Measurements from ENCODE around the gene AS3MT. TPM values are rescaled to one million over a fixed set of nuclear protein-coding genes. Genes with fewer than 3 reads are reported as not detected.

Gene AS3MT
- total and polyA plus RNA-seq, 2 of the 8 experiments (the other 6 are each of a cell fraction or from before 2014, with no cell fraction given): 5.8 to 10.3 TPM

DNA sequence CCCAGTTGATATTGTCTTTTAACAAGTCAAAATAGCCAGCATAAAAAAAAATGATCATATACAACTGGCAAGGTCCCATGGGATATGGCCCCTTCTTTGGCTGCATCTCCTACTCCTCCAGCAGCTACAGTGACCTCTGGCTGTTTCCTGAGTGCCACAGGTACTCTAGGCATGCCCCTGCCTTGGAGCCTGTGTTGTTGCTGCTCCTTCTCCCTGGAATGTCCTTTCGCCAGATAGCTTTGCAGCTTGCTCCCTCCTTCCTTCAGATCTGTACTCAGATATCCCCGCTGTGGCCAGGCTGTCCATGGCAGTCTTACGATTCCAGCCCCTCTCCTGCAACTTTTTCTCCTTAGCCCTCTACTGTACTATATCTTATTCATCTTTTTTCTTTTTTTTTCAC, 72.1 kb downstream of the AS3MT start (continued):
- TF ChIP-seq, protein P1, sequence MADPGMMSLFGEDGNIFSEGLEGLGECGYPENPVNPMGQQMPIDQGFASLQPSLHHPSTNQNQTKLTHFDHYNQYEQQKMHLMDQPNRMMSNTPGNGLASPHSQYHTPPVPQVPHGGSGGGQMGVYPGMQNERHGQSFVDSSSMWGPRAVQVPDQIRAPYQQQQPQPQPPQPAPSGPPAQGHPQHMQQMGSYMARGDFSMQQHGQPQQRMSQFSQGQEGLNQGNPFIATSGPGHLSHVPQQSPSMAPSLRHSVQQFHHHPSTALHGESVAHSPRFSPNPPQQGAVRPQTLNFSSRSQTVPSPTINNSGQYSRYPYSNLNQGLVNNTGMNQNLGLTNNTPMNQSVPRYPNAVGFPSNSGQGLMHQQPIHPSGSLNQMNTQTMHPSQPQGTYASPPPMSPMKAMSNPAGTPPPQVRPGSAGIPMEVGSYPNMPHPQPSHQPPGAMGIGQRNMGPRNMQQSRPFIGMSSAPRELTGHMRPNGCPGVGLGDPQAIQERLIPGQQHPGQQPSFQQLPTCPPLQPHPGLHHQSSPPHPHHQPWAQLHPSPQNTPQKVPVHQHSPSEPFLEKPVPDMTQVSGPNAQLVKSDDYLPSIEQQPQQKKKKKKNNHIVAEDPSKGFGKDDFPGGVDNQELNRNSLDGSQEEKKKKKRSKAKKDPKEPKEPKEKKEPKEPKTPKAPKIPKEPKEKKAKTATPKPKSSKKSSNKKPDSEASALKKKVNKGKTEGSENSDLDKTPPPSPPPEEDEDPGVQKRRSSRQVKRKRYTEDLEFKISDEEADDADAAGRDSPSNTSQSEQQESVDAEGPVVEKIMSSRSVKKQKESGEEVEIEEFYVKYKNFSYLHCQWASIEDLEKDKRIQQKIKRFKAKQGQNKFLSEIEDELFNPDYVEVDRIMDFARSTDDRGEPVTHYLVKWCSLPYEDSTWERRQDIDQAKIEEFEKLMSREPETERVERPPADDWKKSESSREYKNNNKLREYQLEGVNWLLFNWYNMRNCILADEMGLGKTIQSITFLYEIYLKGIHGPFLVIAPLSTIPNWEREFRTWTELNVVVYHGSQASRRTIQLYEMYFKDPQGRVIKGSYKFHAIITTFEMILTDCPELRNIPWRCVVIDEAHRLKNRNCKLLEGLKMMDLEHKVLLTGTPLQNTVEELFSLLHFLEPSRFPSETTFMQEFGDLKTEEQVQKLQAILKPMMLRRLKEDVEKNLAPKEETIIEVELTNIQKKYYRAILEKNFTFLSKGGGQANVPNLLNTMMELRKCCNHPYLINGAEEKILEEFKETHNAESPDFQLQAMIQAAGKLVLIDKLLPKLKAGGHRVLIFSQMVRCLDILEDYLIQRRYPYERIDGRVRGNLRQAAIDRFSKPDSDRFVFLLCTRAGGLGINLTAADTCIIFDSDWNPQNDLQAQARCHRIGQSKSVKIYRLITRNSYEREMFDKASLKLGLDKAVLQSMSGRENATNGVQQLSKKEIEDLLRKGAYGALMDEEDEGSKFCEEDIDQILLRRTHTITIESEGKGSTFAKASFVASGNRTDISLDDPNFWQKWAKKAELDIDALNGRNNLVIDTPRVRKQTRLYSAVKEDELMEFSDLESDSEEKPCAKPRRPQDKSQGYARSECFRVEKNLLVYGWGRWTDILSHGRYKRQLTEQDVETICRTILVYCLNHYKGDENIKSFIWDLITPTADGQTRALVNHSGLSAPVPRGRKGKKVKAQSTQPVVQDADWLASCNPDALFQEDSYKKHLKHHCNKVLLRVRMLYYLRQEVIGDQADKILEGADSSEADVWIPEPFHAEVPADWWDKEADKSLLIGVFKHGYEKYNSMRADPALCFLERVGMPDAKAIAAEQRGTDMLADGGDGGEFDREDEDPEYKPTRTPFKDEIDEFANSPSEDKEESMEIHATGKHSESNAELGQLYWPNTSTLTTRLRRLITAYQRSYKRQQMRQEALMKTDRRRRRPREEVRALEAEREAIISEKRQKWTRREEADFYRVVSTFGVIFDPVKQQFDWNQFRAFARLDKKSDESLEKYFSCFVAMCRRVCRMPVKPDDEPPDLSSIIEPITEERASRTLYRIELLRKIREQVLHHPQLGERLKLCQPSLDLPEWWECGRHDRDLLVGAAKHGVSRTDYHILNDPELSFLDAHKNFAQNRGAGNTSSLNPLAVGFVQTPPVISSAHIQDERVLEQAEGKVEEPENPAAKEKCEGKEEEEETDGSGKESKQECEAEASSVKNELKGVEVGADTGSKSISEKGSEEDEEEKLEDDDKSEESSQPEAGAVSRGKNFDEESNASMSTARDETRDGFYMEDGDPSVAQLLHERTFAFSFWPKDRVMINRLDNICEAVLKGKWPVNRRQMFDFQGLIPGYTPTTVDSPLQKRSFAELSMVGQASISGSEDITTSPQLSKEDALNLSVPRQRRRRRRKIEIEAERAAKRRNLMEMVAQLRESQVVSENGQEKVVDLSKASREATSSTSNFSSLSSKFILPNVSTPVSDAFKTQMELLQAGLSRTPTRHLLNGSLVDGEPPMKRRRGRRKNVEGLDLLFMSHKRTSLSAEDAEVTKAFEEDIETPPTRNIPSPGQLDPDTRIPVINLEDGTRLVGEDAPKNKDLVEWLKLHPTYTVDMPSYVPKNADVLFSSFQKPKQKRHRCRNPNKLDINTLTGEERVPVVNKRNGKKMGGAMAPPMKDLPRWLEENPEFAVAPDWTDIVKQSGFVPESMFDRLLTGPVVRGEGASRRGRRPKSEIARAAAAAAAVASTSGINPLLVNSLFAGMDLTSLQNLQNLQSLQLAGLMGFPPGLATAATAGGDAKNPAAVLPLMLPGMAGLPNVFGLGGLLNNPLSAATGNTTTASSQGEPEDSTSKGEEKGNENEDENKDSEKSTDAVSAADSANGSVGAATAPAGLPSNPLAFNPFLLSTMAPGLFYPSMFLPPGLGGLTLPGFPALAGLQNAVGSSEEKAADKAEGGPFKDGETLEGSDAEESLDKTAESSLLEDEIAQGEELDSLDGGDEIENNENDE (IDR thresholded peaks at IDR 0.05; ENCODE audit: insufficient replicate concordance, low read length): no peak
- no peak for TF ChIP-seq JUN (IDR thresholded peaks at IDR 0.05; ENCODE audit: low read depth, low read length)
- TF ChIP-seq, protein P2, sequence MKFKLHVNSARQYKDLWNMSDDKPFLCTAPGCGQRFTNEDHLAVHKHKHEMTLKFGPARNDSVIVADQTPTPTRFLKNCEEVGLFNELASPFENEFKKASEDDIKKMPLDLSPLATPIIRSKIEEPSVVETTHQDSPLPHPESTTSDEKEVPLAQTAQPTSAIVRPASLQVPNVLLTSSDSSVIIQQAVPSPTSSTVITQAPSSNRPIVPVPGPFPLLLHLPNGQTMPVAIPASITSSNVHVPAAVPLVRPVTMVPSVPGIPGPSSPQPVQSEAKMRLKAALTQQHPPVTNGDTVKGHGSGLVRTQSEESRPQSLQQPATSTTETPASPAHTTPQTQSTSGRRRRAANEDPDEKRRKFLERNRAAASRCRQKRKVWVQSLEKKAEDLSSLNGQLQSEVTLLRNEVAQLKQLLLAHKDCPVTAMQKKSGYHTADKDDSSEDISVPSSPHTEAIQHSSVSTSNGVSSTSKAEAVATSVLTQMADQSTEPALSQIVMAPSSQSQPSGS (IDR thresholded peaks at IDR 0.05; ENCODE audit: low read length): no peak

Data from H1 (cell line).